ENCODE measurements around the gene CRAMP1. TPM values are rescaled to one million over a fixed set of nuclear protein-coding genes. Genes with fewer than 3 reads are reported as not detected.
A peak's percentile ranks its signal among the peaks of the same experiment; 100 is the strongest.

Gene CRAMP1
- total RNA-seq, 2 donors from 2014 or later: 12.7 to 36.0 TPM

GRCh38 chr16:1687427-1688316, 75.5 kb downstream of the CRAMP1 start:
- Histone ChIP-seq H3K27me3 (replicated peaks; ENCODE audit: insufficient read depth) (no peaks in the 10 kb centered on the region), H3K4me1 (replicated peaks) (peaks cover 19% of the 10 kb centered on the region), H3K27ac (peak overlapping the region; percentile 74 to 89), H3K9me3 (no peaks in the 10 kb centered on the region), H3K36me3 (peaks cover 2 to 7% of the 10 kb centered on the region in 2 donors), H3K4me3 (no peak overlapping the region)
- TF ChIP-seq POLR2A (IDR thresholded peaks at IDR 0.05) (no peak), POLR2AphosphoS5 (IDR thresholded peaks at IDR 0.05) (peak; percentile 19)
- intact Hi-C loops (cut with DNase I): no loop called here
- DNase-seq (ENCODE audit: low spot score): no peak
- 70% methylated on average over 17 of the region's 17 CpGs for WGBS

- Histone ChIP-seq H3K27ac (peak overlapping the region; percentile 74 to 89), H3K4me3 (no peak overlapping the region), H3K27me3 (replicated peaks; ENCODE audit: insufficient read depth) (no peaks in the 10 kb centered on the region), H3K36me3 (peaks cover 0 to 16% of the 10 kb centered on the region in 2 donors), H3K4me1 (replicated peaks) (peaks cover 19% of the 10 kb centered on the region), H3K9me3 (no peaks in the 10 kb centered on the region)
- WGBS: 48% methylated on average over 10 of the region's 10 CpGs
- TF ChIP-seq POLR2A (IDR thresholded peaks at IDR 0.05): peak; percentile 14
- TF ChIP-seq CTCF (IDR thresholded peaks at IDR 0.05): no peak
- TF ChIP-seq POLR2AphosphoS5 (IDR thresholded peaks at IDR 0.05): peak; percentile 79
- peak; percentile 81 for DNase-seq (ENCODE audit: low spot score)
- intact Hi-C loops (cut with DNase I): no loop called here
Observed at GRCh38 chr16:1688807-1689560, 76.8 kb downstream of the CRAMP1 start.

- 63% methylated on average over 13 of the region's 13 CpGs for WGBS
- Histone ChIP-seq H3K4me1 (replicated peaks) (peaks cover 19% of the 10 kb centered on the region), H3K4me3 (no peak overlapping the region), H3K27ac (peak overlapping the region; percentile 74 to 89), H3K9me3 (no peaks in the 10 kb centered on the region), H3K27me3 (replicated peaks; ENCODE audit: insufficient read depth) (no peaks in the 10 kb centered on the region), H3K36me3 (peaks cover 0 to 17% of the 10 kb centered on the region in 2 donors)
- TF ChIP-seq POLR2A (IDR thresholded peaks at IDR 0.05) (no peak), CTCF (IDR thresholded peaks at IDR 0.05) (no peak), POLR2AphosphoS5 (IDR thresholded peaks at IDR 0.05) (no peak)
- DNase-seq (ENCODE audit: low spot score): no peak
- intact Hi-C loops (cut with DNase I): no loop called here
Observed at GRCh38 chr16:1689853-1690252, 77.7 kb downstream of the CRAMP1 start.

GRCh38 chr16:1690810-1691209, 78.7 kb downstream of the CRAMP1 start:
- Histone ChIP-seq H3K27me3 (replicated peaks; ENCODE audit: insufficient read depth) (no peaks in the 10 kb centered on the region), H3K9me3 (no peaks in the 10 kb centered on the region), H3K4me1 (replicated peaks) (peaks cover 19% of the 10 kb centered on the region), H3K27ac (peak overlapping the region in 1 of 2 donors; percentile 30), H3K36me3 (peaks cover 0 to 17% of the 10 kb centered on the region in 2 donors), H3K4me3 (no peak overlapping the region)
- WGBS: 77% methylated on average over 1 of the region's 1 CpG
- intact Hi-C loops (cut with DNase I): no loop called here
- no peak for DNase-seq (ENCODE audit: low spot score)
- no peak for TF ChIP-seq CTCF (IDR thresholded peaks at IDR 0.05)
- no peak for TF ChIP-seq POLR2AphosphoS5 (IDR thresholded peaks at IDR 0.05)
- no peak for TF ChIP-seq POLR2A (IDR thresholded peaks at IDR 0.05)

GRCh38 chr16:1691276-1691675, 79.1 kb downstream of the CRAMP1 start:
- peak in 1 of 4 experiments; percentile 17 for TF ChIP-seq CTCF (IDR thresholded peaks at IDR 0.05)
- TF ChIP-seq POLR2A (IDR thresholded peaks at IDR 0.05): no peak
- peak; percentile 41 for TF ChIP-seq POLR2AphosphoS5 (IDR thresholded peaks at IDR 0.05)

More at GRCh38 chr16:1691276-1691675, 79.1 kb downstream of the CRAMP1 start:
- H3K4me1 ChIP-seq (replicated peaks): peaks cover 19% of the 10 kb centered on the region
- no peaks in the 10 kb centered on the region for H3K9me3 ChIP-seq
- intact Hi-C loops (cut with DNase I): no loop called here
- peak overlapping the region in 1 of 2 donors; percentile 30 for H3K27ac ChIP-seq
- no peaks in the 10 kb centered on the region for H3K27me3 ChIP-seq (replicated peaks; ENCODE audit: insufficient read depth)
- no peak overlapping the region for H3K4me3 ChIP-seq
- no peak for DNase-seq (ENCODE audit: low spot score)
- peaks cover 0 to 17% of the 10 kb centered on the region in 2 donors for H3K36me3 ChIP-seq

Measured in prostate gland (tissue), 2 donors.